MM.1S (cell line): ENCODE results near the gene LMCD1.

Experiments used
- EZH2phosphoT487 ChIP-seq: fragments of 300-600 bp; sonication (generic); IDR thresholded peaks from 2 replicates; pipeline ENCODE4 v1.6.1; 2018; ENCODE audit warnings: antibody characterized with exemption, low read length
- TF ChIP-seq, protein P1 (sequence below): fragments of 300-600 bp; sonication (generic); IDR thresholded peaks from 2 replicates; pipeline ENCODE4 v1.5.1; 2016; ENCODE audit warnings: antibody characterized with exemption, low read length, mixed read lengths

DNA sequence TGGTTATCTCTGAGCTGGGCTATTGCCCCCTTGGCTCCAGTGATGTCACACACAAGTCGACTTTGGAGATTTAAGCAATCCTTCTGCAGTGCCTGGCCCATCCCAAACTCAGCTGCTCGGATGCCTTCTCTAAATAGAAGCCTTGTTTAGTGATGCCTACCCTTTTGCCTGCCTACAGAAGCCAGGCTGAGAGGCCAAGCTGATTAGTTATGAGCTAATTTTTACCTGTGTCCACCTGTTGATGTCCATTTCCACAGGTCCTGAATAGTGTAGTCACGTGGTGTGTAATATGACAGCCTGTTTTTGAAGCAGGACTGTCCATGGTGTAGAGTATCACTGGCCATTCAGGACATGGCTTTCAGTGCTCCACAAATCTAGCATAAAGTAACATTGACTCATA lies 97.5 kb downstream of the LMCD1 start:
- TF ChIP-seq, protein P1, sequence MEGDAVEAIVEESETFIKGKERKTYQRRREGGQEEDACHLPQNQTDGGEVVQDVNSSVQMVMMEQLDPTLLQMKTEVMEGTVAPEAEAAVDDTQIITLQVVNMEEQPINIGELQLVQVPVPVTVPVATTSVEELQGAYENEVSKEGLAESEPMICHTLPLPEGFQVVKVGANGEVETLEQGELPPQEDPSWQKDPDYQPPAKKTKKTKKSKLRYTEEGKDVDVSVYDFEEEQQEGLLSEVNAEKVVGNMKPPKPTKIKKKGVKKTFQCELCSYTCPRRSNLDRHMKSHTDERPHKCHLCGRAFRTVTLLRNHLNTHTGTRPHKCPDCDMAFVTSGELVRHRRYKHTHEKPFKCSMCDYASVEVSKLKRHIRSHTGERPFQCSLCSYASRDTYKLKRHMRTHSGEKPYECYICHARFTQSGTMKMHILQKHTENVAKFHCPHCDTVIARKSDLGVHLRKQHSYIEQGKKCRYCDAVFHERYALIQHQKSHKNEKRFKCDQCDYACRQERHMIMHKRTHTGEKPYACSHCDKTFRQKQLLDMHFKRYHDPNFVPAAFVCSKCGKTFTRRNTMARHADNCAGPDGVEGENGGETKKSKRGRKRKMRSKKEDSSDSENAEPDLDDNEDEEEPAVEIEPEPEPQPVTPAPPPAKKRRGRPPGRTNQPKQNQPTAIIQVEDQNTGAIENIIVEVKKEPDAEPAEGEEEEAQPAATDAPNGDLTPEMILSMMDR = no peak
- TF ChIP-seq EZH2phosphoT487 = no peak
